ENCODE data around the gene SP3.
A peak's percentile ranks its signal among the peaks of the same experiment; 100 is the strongest.
"Not testable (repeated sequence)": the region's sequence is repeated elsewhere in the genome, so short reads cannot be mapped to it uniquely, and the experiment has no call there.

Gene SP3

GRCh38 chr2:173940208-173941020 is 24.8 kb downstream of the SP3 start:
- no peak for DNase-seq

GRCh38 chr2:173938700-173939384 is 26.3 kb downstream of the SP3 start:
- no peak for DNase-seq

- no peak for DNase-seq
These were observed 29.9 kb downstream of the SP3 start for GRCh38 chr2:173935305-173935704.

GRCh38 chr2:173934895-173935294 is 30.3 kb downstream of the SP3 start:
- DNase-seq: peak; percentile 22

- DNase-seq: no peak
These were observed 33.4 kb downstream of the SP3 start for GRCh38 chr2:173931751-173932150.

- no peak for DNase-seq
These were observed 35.7 kb downstream of the SP3 start for GRCh38 chr2:173929441-173929840.

GRCh38 chr2:173926875-173927274 is 38.3 kb downstream of the SP3 start:
- DNase-seq: no peak

GRCh38 chr2:173924285-173924684 is 40.9 kb downstream of the SP3 start:
- DNase-seq: no peak

- no peak for DNase-seq
These were observed 42.4 kb downstream of the SP3 start for GRCh38 chr2:173922760-173923159.

GRCh38 chr2:173922068-173922467 is 43.1 kb downstream of the SP3 start:
- DNase-seq: no peak

GRCh38 chr2:173914055-173914927 is 50.9 kb downstream of the SP3 start:
- no peak for DNase-seq

GRCh38 chr2:173909846-173910245 is 55.3 kb downstream of the SP3 start:
- no peak for DNase-seq

- no peak for DNase-seq
These were observed 58.5 kb downstream of the SP3 start for GRCh38 chr2:173906626-173907025.

- DNase-seq: no peak
These were observed 61.4 kb downstream of the SP3 start for GRCh38 chr2:173903601-173904394.

GRCh38 chr2:173898996-173899395 is 66.2 kb downstream of the SP3 start:
- DNase-seq: no peak

GRCh38 chr2:173898178-173898668 is 67.0 kb downstream of the SP3 start:
- DNase-seq: no peak

GRCh38 chr2:173896755-173897154 is 68.4 kb downstream of the SP3 start:
- no peak for DNase-seq

- no peak for DNase-seq
These were observed 72.8 kb downstream of the SP3 start for GRCh38 chr2:173892341-173892740.

- no peak for DNase-seq
These were observed 73.7 kb downstream of the SP3 start for GRCh38 chr2:173891315-173892037.

GRCh38 chr2:173889464-173889863 is 75.7 kb downstream of the SP3 start:
- not testable (repeated sequence) for DNase-seq

- no peak for DNase-seq
These were observed 78.6 kb downstream of the SP3 start for GRCh38 chr2:173886613-173887012.

Measured in NCI-H2029 (cell line).